Lower leg skin (tissue), 4 donors: Measurements from ENCODE around the gene WWTR1. TPM values are rescaled to one million over a fixed set of nuclear protein-coding genes. Genes with fewer than 3 reads are reported as not detected.

ENCODE experiments used
- DNase-seq, 2 donors: peaks; one replicate each; pipeline ENCODE4 v3.0.0-alpha.2; 2019; ENCODE audit warnings: low spot score in 2 of 2
- H3K4me3 ChIP-seq: fragments of 200-600 bp; sonication (generic); 2 replicates; pipeline ENCODE4 v1.5.1; 2017; ENCODE audit warnings: mild to moderate bottlenecking, low read depth; ENCODE audit not compliant: poor library complexity, severe bottlenecking
- CTCF ChIP-seq, 3 donors: fragments of 450-650 bp; IDR thresholded peaks; one replicate each; pipeline ENCODE4 v1.5.1; 2016; ENCODE audit warnings: antibody characterized with exemption in 3 of 3, mild to moderate bottlenecking in 3 of 3, moderate library complexity in 2 of 3
- POLR2A ChIP-seq, 2 donors: fragments of 450-650 bp; IDR thresholded peaks; one replicate each; pipeline ENCODE4 v1.6.1; 2016 to 2017; ENCODE audit warnings: antibody characterized with exemption in 2 of 2, mild to moderate bottlenecking in 1 of 2, moderate library complexity in 1 of 2
- WGBS, 2 donors: methylation state at CpG; one replicate each; pipeline ENCODE4 v1.1.5; 2018; 5-methylcytosine and 5-hydroxymethylcytosine counted together
- intact Hi-C: fragments of 100-400 bp; cut with DNase I; formaldehyde crosslinking; loops from one replicate; pipeline ENCODE4 v1.15.0; 2023; ENCODE audit warnings: low total_unique reads
- total RNA-seq, 4 donors: library from RNA; depleted of rRNA; stranded (reverse); fragments of >200 nt; gene quantifications; one replicate each; pipeline ENCODE4 v1.1.0, GENCODE V29; 2016

WWTR1 gene
- total RNA-seq, 4 donors from 2014 or later: 52.4 to 78.1 (median 56.1) TPM

- DNase-seq: no peak
- intact Hi-C loops: no loop called here
- no peak overlapping the region for H3K4me3 ChIP-seq
- TF ChIP-seq CTCF (IDR thresholded peaks at IDR 0.05) (no peak), POLR2A (IDR thresholded peaks at IDR 0.05) (no peak)
- 77 to 91% methylated on average over 3 of the region's 3 CpGs for WGBS, 2 donors
Measured at GRCh38 chr3:149519912-149520311, 137.9 kb downstream of the WWTR1 start.

DNA sequence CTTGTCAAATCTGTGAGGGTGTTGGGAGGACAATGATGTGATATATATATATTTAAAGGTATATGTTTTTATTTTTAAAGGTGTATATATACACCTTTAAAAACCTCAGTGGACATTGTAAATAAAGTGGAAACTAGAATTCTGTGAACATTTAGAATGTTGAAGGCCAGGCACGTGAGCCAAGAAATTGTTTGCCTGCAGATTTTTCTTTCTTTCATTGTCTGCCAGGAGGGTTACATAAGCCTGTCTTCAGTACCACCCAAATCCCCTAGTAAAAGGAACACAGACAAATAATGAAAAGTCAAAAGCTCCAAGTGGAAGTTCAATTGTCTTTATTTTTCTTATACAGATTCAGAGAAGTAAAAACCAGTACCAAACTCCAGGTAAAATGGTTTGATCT is 140.9 kb downstream of the WWTR1 start:
- intact Hi-C loops: no loop called here

GRCh38 chr3:149515249-149515648 is 142.6 kb downstream of the WWTR1 start:
- intact Hi-C loops: no loop called here
- TF ChIP-seq POLR2A (IDR thresholded peaks at IDR 0.05): no peak
- TF ChIP-seq CTCF (IDR thresholded peaks at IDR 0.05): no peak
- DNase-seq: no peak
- 79 to 85% methylated on average over 2 of the region's 2 CpGs for WGBS, 2 donors
- no peak overlapping the region for H3K4me3 ChIP-seq

More for the DNA sequence above, 140.9 kb downstream of the WWTR1 start:
- DNase-seq: no peak
- TF ChIP-seq CTCF (IDR thresholded peaks at IDR 0.05) (no peak), POLR2A (IDR thresholded peaks at IDR 0.05) (no peak)
- 41 to 47% methylated on average over 1 of the region's 1 CpG for WGBS, 2 donors
- no peak overlapping the region for H3K4me3 ChIP-seq

DNA sequence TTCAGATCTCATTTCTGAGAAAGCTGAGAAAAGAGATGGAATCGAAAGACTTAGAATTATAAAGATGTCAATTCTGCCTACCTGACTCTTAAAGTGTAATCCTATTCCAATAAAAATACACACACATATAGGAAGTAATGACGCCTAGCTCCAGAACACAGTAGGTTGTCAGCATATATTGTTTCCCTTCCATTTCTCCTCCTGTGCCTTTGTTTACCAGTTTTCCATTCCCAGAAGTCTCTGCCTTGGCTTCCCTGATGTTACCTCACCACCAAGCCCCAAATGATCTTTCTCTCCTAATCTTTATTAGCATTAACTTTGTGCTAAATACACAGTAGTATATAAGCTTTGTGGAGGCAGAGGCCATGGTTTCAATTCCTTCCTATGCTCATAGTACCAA is 143.4 kb downstream of the WWTR1 start:
- TF ChIP-seq POLR2A (IDR thresholded peaks at IDR 0.05) (no peak), CTCF (IDR thresholded peaks at IDR 0.05) (no peak)
- WGBS, 2 donors: 86 to 90% methylated on average over 2 of the region's 2 CpGs
- intact Hi-C loops: loop anchor here (1.0 kb wide), 1 partner anchor 203 kb away; no protein-coding TSS in a partner anchor
- H3K4me3 ChIP-seq: no peak overlapping the region
- no peak for DNase-seq

DNA sequence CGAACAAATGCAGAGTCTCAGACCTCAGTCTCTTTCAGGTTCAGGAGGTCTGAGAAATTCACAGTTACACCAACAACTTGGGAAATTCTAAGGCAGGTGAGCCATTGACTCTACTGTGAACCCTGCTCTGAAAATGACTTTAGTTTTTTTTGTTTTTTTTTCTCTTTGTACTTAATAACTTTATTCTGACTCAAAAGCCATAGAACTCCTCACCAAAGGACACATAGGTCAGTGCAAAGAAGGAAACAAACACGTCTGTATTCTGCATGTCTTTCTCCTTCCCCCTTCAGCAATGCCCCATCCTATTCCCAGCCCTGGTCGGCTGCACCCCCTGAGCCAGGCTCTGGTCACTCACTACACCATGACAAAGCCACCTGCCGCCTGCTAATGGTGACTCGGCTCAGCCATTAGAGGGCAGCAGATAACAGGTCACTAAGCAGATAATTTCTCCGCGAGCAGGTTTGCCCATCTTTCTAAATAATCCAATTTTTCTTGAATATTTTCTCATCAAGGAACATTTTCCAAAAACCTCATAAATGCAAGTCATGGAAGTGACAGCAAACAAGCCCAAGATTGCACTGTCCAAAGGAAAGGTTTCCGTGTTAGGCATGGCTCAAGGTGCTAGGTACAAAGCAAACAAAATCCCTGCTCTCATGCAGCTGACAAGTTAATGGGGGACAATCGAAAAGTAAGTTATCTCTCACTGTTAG is 145.6 kb downstream of the WWTR1 start:
- 18 to 20% methylated on average over 9 of the region's 9 CpGs for WGBS, 2 donors
- TF ChIP-seq POLR2A (IDR thresholded peaks at IDR 0.05) (no peak), CTCF (IDR thresholded peaks at IDR 0.05) (peak in 1 of 3 donors; percentile 39)

More for the DNA sequence above, 145.6 kb downstream of the WWTR1 start:
- peak in 1 of 2 donors; percentile 69 for DNase-seq
- H3K4me3 ChIP-seq: no peak overlapping the region
- intact Hi-C loops: no loop called here
